Neural crest cell (in vitro differentiated cells): ENCODE data around the gene RARS2. TPM values are rescaled to one million over a fixed set of nuclear protein-coding genes. Genes with fewer than 3 reads are reported as not detected.
A peak's percentile ranks its signal among the peaks of the same experiment; 100 is the strongest.

ENCODE experiments used
- DNase-seq: peaks from one replicate; pipeline ENCODE4 v3.0.0; 2021; ENCODE audit warnings: low read depth, mixed read lengths, low spot score
- H3K27ac Mint-ChIP-seq: one replicate; pipeline ENCODE4 v1.8.0; 2021; ENCODE audit warnings: mild to moderate bottlenecking, mixed read lengths; ENCODE audit not compliant: unreplicated experiment
- H3K27me3 Mint-ChIP-seq: 2 replicates; pipeline ENCODE4 v1.8.0; 2021; ENCODE audit warnings: low read depth, mild to moderate bottlenecking, mixed read lengths
- H3K36me3 Mint-ChIP-seq: 2 replicates; pipeline ENCODE4 v1.8.0; 2021; ENCODE audit warnings: low read depth, mild to moderate bottlenecking, mixed read lengths
- H3K4me1 Mint-ChIP-seq: 2 replicates; pipeline ENCODE4 v1.8.0; 2021; ENCODE audit warnings: mixed read lengths
- H3K4me3 Mint-ChIP-seq: one replicate; pipeline ENCODE4 v1.8.0; 2021; ENCODE audit warnings: mild to moderate bottlenecking, mixed read lengths
- H3K9me3 Mint-ChIP-seq: 2 replicates; pipeline ENCODE4 v1.8.0; 2021; ENCODE audit warnings: mixed read lengths
- long read RNA-seq: library from polyadenylated mRNA; unstranded; transcript quantifications from one replicate; pipeline ENCODE4 v2.0.0, GENCODE V29; 2020
- total RNA-seq: library from RNA; stranded (reverse); gene quantifications from 2 replicates; pipeline ENCODE4 v1.2.1, GENCODE V29; 2021
- TF ChIP-seq, protein P1 (sequence below): fragments of 200-600 bp; sonication (generic); conservative IDR thresholded peaks from 2 replicates; pipeline ENCODE4 v1.5.0; 2021; ENCODE audit warnings: antibody characterized with exemption, mild to moderate bottlenecking

Gene RARS2, protein sequence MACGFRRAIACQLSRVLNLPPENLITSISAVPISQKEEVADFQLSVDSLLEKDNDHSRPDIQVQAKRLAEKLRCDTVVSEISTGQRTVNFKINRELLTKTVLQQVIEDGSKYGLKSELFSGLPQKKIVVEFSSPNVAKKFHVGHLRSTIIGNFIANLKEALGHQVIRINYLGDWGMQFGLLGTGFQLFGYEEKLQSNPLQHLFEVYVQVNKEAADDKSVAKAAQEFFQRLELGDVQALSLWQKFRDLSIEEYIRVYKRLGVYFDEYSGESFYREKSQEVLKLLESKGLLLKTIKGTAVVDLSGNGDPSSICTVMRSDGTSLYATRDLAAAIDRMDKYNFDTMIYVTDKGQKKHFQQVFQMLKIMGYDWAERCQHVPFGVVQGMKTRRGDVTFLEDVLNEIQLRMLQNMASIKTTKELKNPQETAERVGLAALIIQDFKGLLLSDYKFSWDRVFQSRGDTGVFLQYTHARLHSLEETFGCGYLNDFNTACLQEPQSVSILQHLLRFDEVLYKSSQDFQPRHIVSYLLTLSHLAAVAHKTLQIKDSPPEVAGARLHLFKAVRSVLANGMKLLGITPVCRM
- total RNA-seq: 39.0 and 39.5 TPM in 2 replicates
- long read RNA-seq, transcript RARS2-201 (20 exons, 1,818 nt): major isoform, 62 of 289 reads
- long read RNA-seq, partial matches to known transcripts: 120 of 289 reads
- long read RNA-seq, other reads (novel, unspliced or antisense): 107 of 289 reads

DNA sequence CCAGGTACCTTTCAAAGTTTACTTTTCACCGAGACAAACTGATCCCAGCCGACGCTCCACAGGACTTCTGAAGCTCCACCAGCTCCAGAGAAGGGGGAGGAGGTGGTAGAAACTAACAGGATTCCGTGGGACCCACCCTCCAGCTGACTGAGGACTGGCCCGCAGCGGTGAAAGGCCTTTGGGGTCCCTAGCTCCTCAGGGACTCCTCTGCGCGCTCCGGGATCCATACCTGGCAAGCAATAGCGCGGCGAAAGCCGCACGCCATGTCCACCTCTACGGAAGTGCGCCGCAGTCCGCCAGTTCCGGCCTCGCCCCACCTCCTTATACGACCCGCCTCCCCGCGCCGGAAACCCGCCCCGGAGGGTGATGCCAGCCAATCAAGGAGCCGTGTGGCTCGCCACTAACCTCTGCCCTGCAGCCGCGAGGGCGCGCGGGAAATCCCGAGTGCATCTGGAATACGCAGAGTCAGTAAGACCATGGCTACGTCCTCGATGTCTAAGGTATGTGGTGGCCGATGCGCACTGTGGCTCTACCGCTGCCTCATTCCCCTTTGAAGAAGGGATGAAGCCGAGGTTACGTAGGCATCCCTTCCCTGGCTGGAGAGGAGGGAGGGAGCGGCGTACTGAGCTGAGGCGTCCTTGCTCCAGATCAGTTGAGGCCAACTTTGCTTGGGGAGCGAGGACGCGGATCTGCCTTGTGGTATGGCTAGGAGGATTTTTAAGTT, at the start of gene RARS2, which contains the start of gene ORC3:
TSS of gene RARS2 (minus strand) at position 295 of the 724 bp plus-strand sequence. CDS start at position 265, 30 bp downstream.
TSS of gene ORC3 (plus strand) at position 443 of the 724 bp plus-strand sequence. CDS start at position 477, 34 bp downstream.
- H3K9me3 Mint-ChIP-seq: no peaks in the 10 kb centered on the region
- DNase-seq: peak; percentile 93
- H3K4me3 Mint-ChIP-seq: peak within 1 kb of the TSS; percentile 97
- no peaks in the 10 kb centered on the region for H3K27me3 Mint-ChIP-seq
- TF ChIP-seq, protein P1, sequence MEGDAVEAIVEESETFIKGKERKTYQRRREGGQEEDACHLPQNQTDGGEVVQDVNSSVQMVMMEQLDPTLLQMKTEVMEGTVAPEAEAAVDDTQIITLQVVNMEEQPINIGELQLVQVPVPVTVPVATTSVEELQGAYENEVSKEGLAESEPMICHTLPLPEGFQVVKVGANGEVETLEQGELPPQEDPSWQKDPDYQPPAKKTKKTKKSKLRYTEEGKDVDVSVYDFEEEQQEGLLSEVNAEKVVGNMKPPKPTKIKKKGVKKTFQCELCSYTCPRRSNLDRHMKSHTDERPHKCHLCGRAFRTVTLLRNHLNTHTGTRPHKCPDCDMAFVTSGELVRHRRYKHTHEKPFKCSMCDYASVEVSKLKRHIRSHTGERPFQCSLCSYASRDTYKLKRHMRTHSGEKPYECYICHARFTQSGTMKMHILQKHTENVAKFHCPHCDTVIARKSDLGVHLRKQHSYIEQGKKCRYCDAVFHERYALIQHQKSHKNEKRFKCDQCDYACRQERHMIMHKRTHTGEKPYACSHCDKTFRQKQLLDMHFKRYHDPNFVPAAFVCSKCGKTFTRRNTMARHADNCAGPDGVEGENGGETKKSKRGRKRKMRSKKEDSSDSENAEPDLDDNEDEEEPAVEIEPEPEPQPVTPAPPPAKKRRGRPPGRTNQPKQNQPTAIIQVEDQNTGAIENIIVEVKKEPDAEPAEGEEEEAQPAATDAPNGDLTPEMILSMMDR: no peak
- H3K36me3 Mint-ChIP-seq: peaks cover 3% of the 10 kb centered on the region
- H3K4me1 Mint-ChIP-seq: peaks cover 41% of the 10 kb centered on the region
- peak within 1 kb of the TSS; percentile 88 for H3K27ac Mint-ChIP-seq

- H3K27me3 Mint-ChIP-seq: no peaks in the 10 kb centered on the region
- H3K9me3 Mint-ChIP-seq: no peaks in the 10 kb centered on the region
- peaks cover 4% of the 10 kb centered on the region for H3K4me1 Mint-ChIP-seq
- H3K4me3 Mint-ChIP-seq: no peak overlapping the region
- DNase-seq: no peak
- peaks cover 7% of the 10 kb centered on the region for H3K36me3 Mint-ChIP-seq
- H3K27ac Mint-ChIP-seq: no peak overlapping the region
- TF ChIP-seq, protein P1: no peak
Measured at GRCh38 chr6:87639373-87639772, 49.6 kb upstream of the RARS2 start.

DNA sequence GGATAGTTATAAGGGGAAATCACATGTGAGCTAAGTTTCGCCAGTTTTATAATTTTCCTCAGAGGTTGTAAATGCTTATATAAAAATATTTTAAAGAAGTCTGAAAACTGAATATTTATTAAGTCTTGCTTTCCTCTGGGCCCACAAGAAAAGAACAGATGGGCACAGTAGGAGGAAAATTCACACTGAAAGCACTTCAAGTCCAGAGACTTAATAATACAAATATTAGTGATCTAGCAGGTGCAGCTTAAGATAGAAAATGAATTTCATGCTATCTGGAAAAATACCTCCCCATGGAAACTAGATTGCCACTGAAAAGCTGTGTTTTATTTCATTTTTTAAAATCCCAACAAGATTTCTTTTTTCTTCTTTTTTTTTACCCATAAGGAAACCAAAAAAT, 47.3 kb upstream of the RARS2 start:
- H3K4me1 Mint-ChIP-seq: no peaks in the 10 kb centered on the region
- no peaks in the 10 kb centered on the region for H3K9me3 Mint-ChIP-seq
- H3K4me3 Mint-ChIP-seq: no peak overlapping the region
- peaks cover 4% of the 10 kb centered on the region for H3K36me3 Mint-ChIP-seq
- no peaks in the 10 kb centered on the region for H3K27me3 Mint-ChIP-seq
- no peak overlapping the region for H3K27ac Mint-ChIP-seq
- TF ChIP-seq, protein P1: no peak
- no peak for DNase-seq

GRCh38 chr6:87636315-87636714, 46.5 kb upstream of the RARS2 start:
- H3K27me3 Mint-ChIP-seq: no peaks in the 10 kb centered on the region
- no peak overlapping the region for H3K27ac Mint-ChIP-seq
- TF ChIP-seq, protein P1: no peak
- H3K9me3 Mint-ChIP-seq: no peaks in the 10 kb centered on the region
- DNase-seq: no peak
- H3K4me1 Mint-ChIP-seq: no peaks in the 10 kb centered on the region
- H3K36me3 Mint-ChIP-seq: peaks cover 4% of the 10 kb centered on the region
- H3K4me3 Mint-ChIP-seq: no peak overlapping the region

DNA sequence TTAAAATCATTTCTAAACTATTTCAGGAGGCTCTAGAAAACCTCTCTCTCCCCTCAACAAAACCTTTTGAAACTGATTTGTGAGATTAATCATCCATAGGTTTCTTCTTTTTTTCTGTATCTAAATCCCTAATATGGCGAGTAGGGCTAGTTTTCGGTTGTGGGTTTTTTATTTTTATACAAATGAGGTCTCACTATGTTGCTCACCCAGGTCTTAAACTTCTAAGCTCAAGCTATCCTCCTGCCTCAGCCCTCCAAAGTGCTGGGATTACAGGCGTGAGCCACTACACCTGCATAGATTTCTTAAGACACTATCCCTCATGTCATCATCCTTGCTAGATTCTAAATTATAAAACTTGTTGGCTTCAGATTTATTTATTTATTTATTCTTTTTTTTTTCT, 44.1 kb upstream of the RARS2 start:
- H3K4me3 Mint-ChIP-seq: no peak overlapping the region
- H3K9me3 Mint-ChIP-seq: no peaks in the 10 kb centered on the region
- DNase-seq: no peak
- H3K36me3 Mint-ChIP-seq: peaks cover 4% of the 10 kb centered on the region
- H3K27me3 Mint-ChIP-seq: no peaks in the 10 kb centered on the region
- no peak overlapping the region for H3K27ac Mint-ChIP-seq
- TF ChIP-seq, protein P1: no peak
- no peaks in the 10 kb centered on the region for H3K4me1 Mint-ChIP-seq
